ENCODE measurements around the gene C22orf23.
A peak's percentile ranks its signal among the peaks of the same experiment; 100 is the strongest.
"Not testable (repeated sequence)": the region's sequence is repeated elsewhere in the genome, so short reads cannot be mapped to it uniquely, and the experiment has no call there.

Gene C22orf23

GRCh38 chr22:37953062-37953436, 352 bp downstream of the C22orf23 start:
- no peak for DNase-seq (ENCODE audit: low read depth)

DNA sequence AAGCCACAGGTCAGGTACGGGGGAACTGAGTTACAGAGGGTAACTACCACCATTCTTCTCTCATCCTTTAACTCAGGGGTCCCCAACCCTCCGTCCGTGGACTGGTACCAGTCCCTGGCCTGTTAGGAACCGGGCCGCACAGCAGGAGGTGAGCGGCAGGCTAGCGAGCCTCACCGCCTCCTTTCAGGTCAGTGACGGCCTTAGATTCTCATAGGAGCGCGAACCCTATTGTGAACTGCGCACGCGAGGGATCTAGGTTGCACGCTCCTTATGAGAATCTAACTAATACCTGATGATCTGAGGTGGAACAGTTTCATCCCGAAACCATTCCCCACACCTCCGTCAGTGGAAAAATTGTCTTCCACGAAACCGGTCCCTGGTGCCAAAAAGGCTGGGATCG, 772 bp downstream of the C22orf23 start:
- DNase-seq (ENCODE audit: low read depth) = not testable (repeated sequence)

- no peak for DNase-seq (ENCODE audit: low read depth)
Observed at GRCh38 chr22:37951305-37951704, 2.1 kb downstream of the C22orf23 start.

- not testable (repeated sequence) for DNase-seq (ENCODE audit: low read depth)
Observed at GRCh38 chr22:37947142-37947795, 6.1 kb downstream of the C22orf23 start.

DNA sequence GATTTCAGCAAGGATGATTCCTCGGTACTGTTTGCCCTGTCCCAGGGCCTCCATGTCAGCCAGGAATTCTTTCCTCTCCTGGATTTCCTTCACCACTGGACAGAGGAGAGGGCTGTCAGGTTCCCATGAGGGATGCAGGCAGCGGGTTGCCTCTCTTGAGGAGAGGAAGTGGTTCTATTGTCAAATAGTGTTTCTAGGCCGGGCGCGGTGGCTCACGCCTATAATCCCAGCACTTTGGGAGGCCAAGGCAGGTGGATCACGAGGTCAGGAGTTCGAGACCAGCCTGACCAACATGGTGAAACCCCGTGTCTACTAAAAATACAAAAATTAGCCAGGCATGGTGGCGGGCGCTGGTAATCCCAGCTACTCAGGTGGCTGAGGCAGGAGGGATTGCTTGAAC, 9.0 kb downstream of the C22orf23 start:
- DNase-seq (ENCODE audit: low read depth) = not testable (repeated sequence)

DNA sequence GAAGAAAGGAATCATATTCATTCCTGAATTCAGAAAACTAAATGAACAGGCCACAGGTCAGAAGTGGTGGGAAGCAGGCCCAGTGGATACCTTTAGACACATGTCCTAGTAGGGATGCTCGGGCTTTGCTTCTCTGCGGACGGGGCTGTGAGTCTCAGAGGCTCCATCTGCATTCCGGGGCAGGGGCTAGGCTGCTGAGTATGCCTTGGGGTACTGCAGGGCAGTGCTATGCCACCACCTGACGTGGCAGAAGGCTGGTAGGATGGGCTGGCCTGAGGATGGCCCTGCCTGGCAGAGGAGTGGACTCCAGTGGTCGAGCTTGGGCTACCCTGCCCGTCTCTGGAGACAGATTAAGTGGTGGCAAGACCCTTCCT, 9.6 kb downstream of the C22orf23 start:
- no peak for DNase-seq (ENCODE audit: low read depth)

- no peak for DNase-seq (ENCODE audit: low read depth)
Observed at GRCh38 chr22:37943136-37943824, 10.1 kb downstream of the C22orf23 start.

GRCh38 chr22:37942133-37942532, 11.3 kb downstream of the C22orf23 start:
- no peak for DNase-seq (ENCODE audit: low read depth)

- DNase-seq (ENCODE audit: low read depth) = no peak
Observed at GRCh38 chr22:37940698-37941376, 12.6 kb downstream of the C22orf23 start.

DNA sequence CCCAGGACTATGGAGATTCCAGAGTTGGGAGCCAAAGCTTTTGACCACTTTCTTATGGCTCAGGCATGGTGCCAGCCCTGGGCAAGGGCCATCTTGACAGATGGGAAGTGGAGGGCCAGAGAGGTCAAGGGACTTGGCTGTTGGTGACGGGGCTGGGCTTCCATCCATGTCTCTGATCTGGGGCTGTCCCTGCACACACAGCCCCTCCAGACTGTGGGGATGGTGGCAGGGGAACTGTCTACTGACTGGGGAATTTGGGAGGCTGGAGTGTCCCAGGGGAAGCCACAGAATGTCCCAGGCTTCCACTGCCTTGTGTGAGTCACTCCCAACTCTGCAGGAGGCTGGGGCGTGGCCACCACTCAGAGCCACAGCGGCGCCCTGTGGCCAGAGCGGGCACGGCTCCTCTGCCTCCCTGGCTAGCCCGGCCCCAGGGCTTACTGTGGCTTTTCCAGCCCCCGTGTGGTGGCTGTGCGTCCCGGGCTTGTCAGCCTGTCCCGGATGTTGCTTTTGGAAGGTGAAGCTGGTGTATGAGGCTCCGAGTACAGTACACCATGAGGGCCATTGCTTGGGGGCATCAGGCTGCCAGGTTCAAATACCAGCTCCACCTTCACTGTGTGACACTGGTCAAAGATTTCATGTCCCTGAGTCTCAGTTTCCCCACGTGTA, 19.6 kb downstream of the C22orf23 start:
- peak; percentile 67 for DNase-seq (ENCODE audit: low read depth)

GRCh38 chr22:37932821-37933578, 20.4 kb downstream of the C22orf23 start:
- DNase-seq (ENCODE audit: low read depth) = no peak

- no peak for DNase-seq (ENCODE audit: low read depth)
Observed at GRCh38 chr22:37932401-37932800, 21.0 kb downstream of the C22orf23 start.

DNA sequence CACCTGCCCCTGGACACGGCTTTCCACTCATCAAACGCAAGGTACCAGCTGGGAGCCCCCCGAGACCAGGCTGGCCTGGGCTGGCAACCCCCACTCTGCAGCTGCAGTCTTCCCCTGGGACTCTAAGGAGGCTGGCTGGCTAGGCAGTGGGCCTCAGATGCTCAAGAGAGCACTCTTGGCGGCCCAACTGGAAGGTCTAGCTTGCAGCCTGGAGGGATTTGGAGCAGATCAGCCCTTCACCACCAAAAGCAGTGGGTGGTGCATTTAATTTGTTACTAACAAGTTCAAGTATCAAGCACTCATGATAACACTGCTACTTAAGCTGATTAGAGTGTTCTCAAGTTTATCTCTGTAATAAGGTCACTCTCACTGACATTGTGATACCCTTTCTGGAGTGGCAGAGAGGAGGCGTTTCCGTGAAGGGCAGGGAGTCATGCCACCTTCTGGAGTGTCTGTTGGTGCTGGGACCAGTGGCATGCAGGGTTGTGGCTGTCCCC, 21.5 kb downstream of the C22orf23 start:
- DNase-seq (ENCODE audit: low read depth) = no peak

GRCh38 chr22:37930952-37931440, 22.4 kb downstream of the C22orf23 start:
- no peak for DNase-seq (ENCODE audit: low read depth)

- DNase-seq (ENCODE audit: low read depth) = no peak
Observed at GRCh38 chr22:37930270-37930951, 23.0 kb downstream of the C22orf23 start.

DNA sequence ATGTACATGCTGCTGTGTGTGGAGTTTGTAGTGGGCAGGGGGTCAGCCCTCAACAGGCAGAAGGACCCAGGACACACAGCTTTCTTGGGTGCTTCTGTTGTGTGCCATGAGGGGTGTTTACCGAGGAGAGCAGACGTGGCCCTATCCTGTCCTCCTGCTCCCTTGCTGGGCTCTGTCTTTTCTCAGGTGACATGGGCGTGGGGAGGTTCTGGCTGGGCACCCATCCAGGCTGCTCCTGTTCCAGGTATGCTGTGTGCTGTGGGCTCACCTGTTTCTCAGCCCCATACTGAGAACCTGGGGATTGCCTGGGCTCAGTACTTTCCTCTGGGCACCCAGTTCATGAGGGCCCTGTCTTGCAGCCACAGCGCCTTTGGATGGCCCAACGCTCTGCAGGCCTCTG, 24.0 kb downstream of the C22orf23 start:
- no peak for DNase-seq (ENCODE audit: low read depth)

- no peak for DNase-seq (ENCODE audit: low read depth)
Observed at GRCh38 chr22:37927637-37927936, 25.8 kb downstream of the C22orf23 start.

- no peak for DNase-seq (ENCODE audit: low read depth)
Observed at GRCh38 chr22:37926771-37927636, 26.4 kb downstream of the C22orf23 start.

DNA sequence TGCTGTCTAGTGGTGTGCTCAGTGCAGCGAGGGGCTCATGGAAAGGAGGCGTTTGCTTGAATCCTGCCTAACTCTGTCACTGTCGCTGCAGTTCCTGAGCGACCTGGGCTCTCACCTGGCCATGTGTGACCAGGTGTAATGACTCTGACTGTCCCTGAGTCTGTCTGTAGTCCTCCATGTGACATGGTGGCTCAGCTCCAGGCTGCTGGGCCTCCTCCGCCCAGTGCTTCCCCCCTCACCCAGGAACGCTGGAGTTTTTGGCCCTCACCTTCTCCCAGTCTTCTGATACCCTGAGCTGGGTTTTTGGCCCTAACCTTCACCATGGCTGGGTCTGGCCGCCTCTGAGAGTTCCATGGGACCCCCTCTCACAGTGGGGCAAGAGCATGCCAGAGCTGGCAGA, 27.0 kb downstream of the C22orf23 start:
- DNase-seq (ENCODE audit: low read depth) = no peak

GRCh38 chr22:37925767-37926166, 27.6 kb downstream of the C22orf23 start:
- DNase-seq (ENCODE audit: low read depth) = no peak
